Measurements from ENCODE around the gene TTC23L. TPM values are rescaled to one million over a fixed set of nuclear protein-coding genes. Genes with fewer than 3 reads are reported as not detected.

TTC23L gene
- total and polyA plus RNA-seq, 2 experiments from 2014 or later, result 2.2 to 2.3 TPM

DNA sequence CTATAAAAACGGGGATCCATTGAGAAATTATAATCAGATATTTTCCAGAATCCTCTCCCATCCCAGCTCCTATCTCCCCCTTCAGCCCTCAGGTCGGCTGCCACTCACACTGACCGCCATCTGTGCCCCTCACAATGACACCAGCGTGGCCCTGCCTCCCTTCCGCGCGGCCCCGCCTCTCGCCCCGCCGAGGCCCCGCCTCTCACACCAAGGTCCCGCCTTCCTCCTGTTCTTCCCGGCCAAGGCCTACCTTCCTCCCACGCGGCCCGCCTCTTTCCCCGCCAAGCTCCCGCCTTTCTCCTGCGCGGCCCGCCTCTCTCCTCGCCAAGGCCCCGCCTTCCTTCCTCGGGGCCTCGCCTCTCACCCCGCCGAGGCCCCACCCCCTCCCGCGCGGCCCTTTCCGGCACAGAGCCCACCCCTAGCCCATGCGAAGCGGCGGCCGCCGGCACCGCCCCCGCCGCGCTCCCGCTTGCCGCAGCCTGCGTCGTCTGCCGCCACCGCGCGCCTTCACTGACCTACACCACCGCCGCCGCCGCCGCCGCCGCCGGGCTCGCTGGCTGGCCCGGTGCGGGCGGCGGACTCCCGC, 90.3 kb downstream of the TTC23L start, which contains the start of gene DNAJC21:
Gene DNAJC21, plus strand, starts transcription at position 426 of the 586 bp plus-strand sequence. CDS start 261 bp downstream, outside the sequence.
- peak within 1 kb of the TSS; percentile 73 for H3K4me3 ChIP-seq
- H3K4me3 Mint-ChIP-seq, result peak within 1 kb of the TSS; percentile 97
- no peaks in the 10 kb centered on the region for H3K27me3 ChIP-seq (ENCODE audit: insufficient read depth)
- peaks cover 20% of the 10 kb centered on the region for H3K36me3 ChIP-seq (ENCODE audit: insufficient read depth)
- H3K27me3 Mint-ChIP-seq (ENCODE audit: insufficient read depth, low read depth, poor library complexity), result peaks cover 5% of the 10 kb centered on the region
- no peaks in the 10 kb centered on the region for H3K9me3 Mint-ChIP-seq
- peak; percentile 98 for DNase-seq (ENCODE audit: low spot score)
- peaks cover 37% of the 10 kb centered on the region for H3K36me3 Mint-ChIP-seq (ENCODE audit: low read depth)
- peaks cover 8% of the 10 kb centered on the region; the same call in 1 of the 2 replicates for H4K20me1 ChIP-seq (replicated peaks; ENCODE audit: insufficient read depth)
- ATAC-seq, result peak; percentile 89
- peak within 1 kb of the TSS; percentile 98 for H3K27ac Mint-ChIP-seq
- peaks cover 14% of the 10 kb centered on the region; the same call in 1 of the 2 replicates for H3F3A ChIP-seq (replicated peaks; ENCODE audit: low read depth)
- peaks cover 41% of the 10 kb centered on the region for H3K79me2 ChIP-seq (replicated peaks; ENCODE audit: insufficient read depth)
- peaks cover 11% of the 10 kb centered on the region; the same call in 1 of the 2 replicates for H3K4me1 ChIP-seq (ENCODE audit: insufficient read depth)
- H3K27ac ChIP-seq (ENCODE audit: low read depth), result peak within 1 kb of the TSS; percentile 91
- TF ChIP-seq STAT1 (IDR thresholded peaks at IDR 0.05; ENCODE audit: unreplicated experiment) (no peak), POLR2AphosphoS5 (IDR thresholded peaks at IDR 0.05; ENCODE audit: low read depth) (peak; percentile 49; the same call in 1 of the 2 replicates)
- peaks cover 20% of the 10 kb centered on the region for H3K4me1 Mint-ChIP-seq
- peak within 1 kb of the TSS; percentile 92 for H3K4me2 ChIP-seq
- peak within 1 kb of the TSS; percentile 73 for H2AFZ ChIP-seq
- H3K9me2 ChIP-seq (ENCODE audit: insufficient read depth), result no peaks in the 10 kb centered on the region

- H3K4me1 Mint-ChIP-seq, result peaks cover 20% of the 10 kb centered on the region
These were observed 90.9 kb downstream of the TTC23L start for GRCh38 chr5:34929720-34930461.

DNA sequence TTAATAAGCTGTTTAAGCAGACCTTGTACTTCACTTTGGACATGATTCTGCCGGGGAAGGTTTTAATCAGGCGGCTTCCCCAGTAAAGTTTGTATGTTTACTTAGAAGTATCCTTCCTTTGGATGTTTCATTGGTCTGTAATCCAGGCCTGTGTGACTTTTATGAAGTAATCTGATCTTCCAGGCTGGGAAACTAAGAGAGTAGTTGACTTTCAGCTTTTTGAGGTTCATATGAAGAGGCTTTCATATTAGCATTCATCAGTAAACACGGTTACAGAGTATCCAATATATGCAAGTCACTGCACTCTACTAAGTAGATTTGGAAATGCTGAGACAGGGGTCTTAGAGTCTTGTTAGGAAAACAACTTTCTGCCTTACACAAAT, 91.5 kb downstream of the TTC23L start:
- H3K27me3 ChIP-seq (ENCODE audit: insufficient read depth), result no peaks in the 10 kb centered on the region
- peaks cover 11% of the 10 kb centered on the region; the same call in 1 of the 2 replicates for H4K20me1 ChIP-seq (replicated peaks; ENCODE audit: insufficient read depth)
- H2AFZ ChIP-seq, result peak overlapping the region; percentile 73
- H3K4me1 ChIP-seq (ENCODE audit: insufficient read depth), result peaks cover 11% of the 10 kb centered on the region; the same call in 1 of the 2 replicates
- H3K9me2 ChIP-seq (ENCODE audit: insufficient read depth), result no peaks in the 10 kb centered on the region
- H3K27ac ChIP-seq (ENCODE audit: low read depth), result peak overlapping the region; percentile 91
- H3K4me3 ChIP-seq, result peak overlapping the region; percentile 73
- DNase-seq (ENCODE audit: low spot score), result no peak
- H3K79me2 ChIP-seq (replicated peaks; ENCODE audit: insufficient read depth), result peaks cover 51% of the 10 kb centered on the region
- peak overlapping the region; percentile 92 for H3K4me2 ChIP-seq
- H3K27me3 Mint-ChIP-seq (ENCODE audit: insufficient read depth, low read depth, poor library complexity), result peaks cover 5% of the 10 kb centered on the region
- no peaks in the 10 kb centered on the region for H3K9me3 Mint-ChIP-seq
- peaks cover 16% of the 10 kb centered on the region for H3K36me3 ChIP-seq (ENCODE audit: insufficient read depth)
- H3K36me3 Mint-ChIP-seq (ENCODE audit: low read depth), result peaks cover 24% of the 10 kb centered on the region
- H3K27ac Mint-ChIP-seq, result peak overlapping the region; percentile 98
- peaks cover 20% of the 10 kb centered on the region for H3K4me1 Mint-ChIP-seq
- H3F3A ChIP-seq (replicated peaks; ENCODE audit: low read depth), result peaks cover 14% of the 10 kb centered on the region; the same call in 1 of the 2 replicates
- peak overlapping the region; percentile 97 for H3K4me3 Mint-ChIP-seq
- no peak for ATAC-seq
- TF ChIP-seq, protein P1, sequence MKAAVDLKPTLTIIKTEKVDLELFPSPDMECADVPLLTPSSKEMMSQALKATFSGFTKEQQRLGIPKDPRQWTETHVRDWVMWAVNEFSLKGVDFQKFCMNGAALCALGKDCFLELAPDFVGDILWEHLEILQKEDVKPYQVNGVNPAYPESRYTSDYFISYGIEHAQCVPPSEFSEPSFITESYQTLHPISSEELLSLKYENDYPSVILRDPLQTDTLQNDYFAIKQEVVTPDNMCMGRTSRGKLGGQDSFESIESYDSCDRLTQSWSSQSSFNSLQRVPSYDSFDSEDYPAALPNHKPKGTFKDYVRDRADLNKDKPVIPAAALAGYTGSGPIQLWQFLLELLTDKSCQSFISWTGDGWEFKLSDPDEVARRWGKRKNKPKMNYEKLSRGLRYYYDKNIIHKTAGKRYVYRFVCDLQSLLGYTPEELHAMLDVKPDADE (IDR thresholded peaks at IDR 0.05), result no peak
- no peak for TF ChIP-seq ZNF331 (CRISPR knock-in tag; IDR thresholded peaks at IDR 0.05; ENCODE audit: low read depth)
- TF ChIP-seq REST (IDR thresholded peaks at IDR 0.05; ENCODE audit: unreplicated experiment), result no peak
- no peak for TF ChIP-seq STAT1 (IDR thresholded peaks at IDR 0.05; ENCODE audit: unreplicated experiment)
- TF ChIP-seq ZNF114 (CRISPR knock-in tag; IDR thresholded peaks at IDR 0.05), result no peak
- TF ChIP-seq CTCF (conservative IDR thresholded peaks at IDR 0.05; ENCODE audit: low read depth in 2 of 2), result no peak
- TF ChIP-seq NANOG (IDR thresholded peaks at IDR 0.05; ENCODE audit: borderline replicate concordance), result no peak
- TF ChIP-seq CREB1 (CRISPR knock-in tag; IDR thresholded peaks at IDR 0.05; ENCODE audit: low read depth), result no peak

More at GRCh38 chr5:34929720-34930461, 90.9 kb downstream of the TTC23L start:
- Histone ChIP-seq H3K4me2 (peak overlapping the region; percentile 92), H3K27me3 (ENCODE audit: insufficient read depth) (no peaks in the 10 kb centered on the region), H4K20me1 (replicated peaks; ENCODE audit: insufficient read depth) (peaks cover 12% of the 10 kb centered on the region; the same call in 1 of the 2 replicates), H3K4me3 (peak overlapping the region; percentile 73), H2AFZ (peak overlapping the region; percentile 73), H3K36me3 (ENCODE audit: insufficient read depth) (peaks cover 16% of the 10 kb centered on the region), H3K9me2 (ENCODE audit: insufficient read depth) (no peaks in the 10 kb centered on the region), H3K79me2 (replicated peaks; ENCODE audit: insufficient read depth) (peaks cover 47% of the 10 kb centered on the region), H3K27ac (ENCODE audit: low read depth) (peak overlapping the region; percentile 91), H3F3A (replicated peaks; ENCODE audit: low read depth) (peaks cover 14% of the 10 kb centered on the region; the same call in 1 of the 2 replicates), H3K4me1 (ENCODE audit: insufficient read depth) (peaks cover 11% of the 10 kb centered on the region; the same call in 1 of the 2 replicates)
- peak overlapping the region; percentile 98 for H3K27ac Mint-ChIP-seq
- no peaks in the 10 kb centered on the region for H3K9me3 Mint-ChIP-seq
- peak; percentile 54 for ATAC-seq
- H3K36me3 Mint-ChIP-seq (ENCODE audit: low read depth), result peaks cover 30% of the 10 kb centered on the region
- peak; percentile 57; the same call in 1 of the 2 replicates for TF ChIP-seq POLR2AphosphoS5 (IDR thresholded peaks at IDR 0.05; ENCODE audit: low read depth)
- no peak for TF ChIP-seq JUNB (IDR thresholded peaks at IDR 0.05; ENCODE audit: unreplicated experiment)
- H3K4me3 Mint-ChIP-seq, result peak overlapping the region; percentile 97
- peaks cover 5% of the 10 kb centered on the region for H3K27me3 Mint-ChIP-seq (ENCODE audit: insufficient read depth, low read depth, poor library complexity)
- DNase-seq (ENCODE audit: low spot score), result peak; percentile 86
